ENCODE data around the gene GPX4.

Gene GPX4

GRCh38 chr19:1146412-1146699, 42.6 kb downstream of the GPX4 start:
- TF ChIP-seq CTCF (IDR thresholded peaks at IDR 0.05), result no peak
- Histone ChIP-seq H3K27ac (no peak overlapping the region), H3K4me3 (no peak overlapping the region), H3K36me3 (peaks cover 13 to 86% (median 52%) of the 10 kb centered on the region in 3 donors), H3K27me3 (no peaks in the 10 kb centered on the region), H3K9me3 (no peaks in the 10 kb centered on the region), H3K4me1 (peaks cover 0 to 13% (median 7%) of the 10 kb centered on the region in 4 donors)
- DNase-seq, result no peak
- intact Hi-C loops (cut with DNase I; ENCODE audit: low total_unique reads), result no loop called here

- Histone ChIP-seq H3K4me3 (no peak overlapping the region), H3K36me3 (peaks cover 13 to 86% (median 51%) of the 10 kb centered on the region in 3 donors), H3K27me3 (no peaks in the 10 kb centered on the region), H3K4me1 (peaks cover 0 to 20% (median 14%) of the 10 kb centered on the region in 4 donors), H3K27ac (no peak overlapping the region), H3K9me3 (no peaks in the 10 kb centered on the region)
- no peak for TF ChIP-seq CTCF (IDR thresholded peaks at IDR 0.05)
- DNase-seq, result no peak
- intact Hi-C loops (cut with DNase I; ENCODE audit: low total_unique reads), result no loop called here
Measured at GRCh38 chr19:1146858-1147780, 43.3 kb downstream of the GPX4 start.

- no peak overlapping the region for H3K27ac ChIP-seq
- TF ChIP-seq CTCF (IDR thresholded peaks at IDR 0.05), result no peak
- H3K4me3 ChIP-seq, result no peak overlapping the region
- H3K4me1 ChIP-seq, result peaks cover 0 to 28% (median 21%) of the 10 kb centered on the region in 4 donors
- no peaks in the 10 kb centered on the region for H3K9me3 ChIP-seq
- peaks cover 13 to 83% (median 42%) of the 10 kb centered on the region in 3 donors for H3K36me3 ChIP-seq
- no peak for DNase-seq
- H3K27me3 ChIP-seq, result no peaks in the 10 kb centered on the region
- intact Hi-C loops (cut with DNase I; ENCODE audit: low total_unique reads), result no loop called here
Measured at GRCh38 chr19:1147934-1148549, 44.2 kb downstream of the GPX4 start.

- intact Hi-C loops (cut with DNase I; ENCODE audit: low total_unique reads), result no loop called here
- H3K9me3 ChIP-seq, result no peaks in the 10 kb centered on the region
- no peak for DNase-seq
- H3K27me3 ChIP-seq, result no peaks in the 10 kb centered on the region
- H3K27ac ChIP-seq, result no peak overlapping the region
- peaks cover 0 to 39% (median 31%) of the 10 kb centered on the region in 4 donors for H3K4me1 ChIP-seq
- no peak overlapping the region for H3K4me3 ChIP-seq
- H3K36me3 ChIP-seq, result peaks cover 10 to 81% (median 35%) of the 10 kb centered on the region in 3 donors
- TF ChIP-seq CTCF (IDR thresholded peaks at IDR 0.05), result no peak
Measured at GRCh38 chr19:1149259-1150045, 45.7 kb downstream of the GPX4 start.

GRCh38 chr19:1150333-1151036, 46.7 kb downstream of the GPX4 start:
- H3K4me3 ChIP-seq, result no peak overlapping the region
- H3K27ac ChIP-seq, result peak overlapping the region; percentile 63 to 66
- no peak for DNase-seq
- H3K27me3 ChIP-seq, result no peaks in the 10 kb centered on the region
- intact Hi-C loops (cut with DNase I; ENCODE audit: low total_unique reads), result no loop called here
- H3K4me1 ChIP-seq, result peaks cover 0 to 49% (median 40%) of the 10 kb centered on the region in 4 donors
- no peak for TF ChIP-seq CTCF (IDR thresholded peaks at IDR 0.05)
- peaks cover 10 to 74% (median 35%) of the 10 kb centered on the region in 3 donors for H3K36me3 ChIP-seq
- H3K9me3 ChIP-seq, result no peaks in the 10 kb centered on the region

Measured in tibial artery (tissue), 4 donors.